Tibial nerve (tissue), 4 donors: ENCODE results near the gene ERAP2. TPM values are rescaled to one million over a fixed set of nuclear protein-coding genes. Genes with fewer than 3 reads are reported as not detected.

Source experiments
- DNase-seq, 2 donors: peaks; one replicate each; pipeline ENCODE4 v3.0.0-alpha.2; 2019; ENCODE audit warnings: low spot score in 2 of 2
- H3K27ac ChIP-seq, 4 donors: fragments of 200-600 bp; sonication (generic) in 3 of 4; one replicate each; pipeline ENCODE4 v1.5.1; 2017 to 2019; ENCODE audit warnings: mild to moderate bottlenecking in 1 of 4
- H3K27me3 ChIP-seq, 2 donors: fragments of 200-600 bp; sonication (generic) in 1 of 2; one replicate each; pipeline versions ENCODE4 v1.5.1 to v1.6.0; 2017 to 2019
- H3K36me3 ChIP-seq, 3 donors: fragments of 200-600 bp; sonication (generic); one replicate each; pipeline ENCODE4 v1.5.1; 2018 to 2019
- H3K4me1 ChIP-seq, 4 donors: fragments of 200-600 bp; sonication (generic) in 3 of 4; one replicate each; pipeline ENCODE4 v1.5.1; 2017 to 2019
- H3K4me3 ChIP-seq, 4 donors: fragments of 200-600 bp; sonication (generic) in 3 of 4; one replicate each; pipeline ENCODE4 v1.5.1; 2017 to 2019; ENCODE audit warnings: mild to moderate bottlenecking in 1 of 4, moderate library complexity in 1 of 4
- H3K9me3 ChIP-seq, 4 donors: fragments of 200-600 bp; sonication (generic) in 3 of 4; one replicate each; pipeline ENCODE4 v1.5.1; 2017 to 2019
- EP300 ChIP-seq, 2 donors: sonication (generic); formaldehyde crosslinking; IDR thresholded peaks; one replicate each; pipeline ENCODE4 v1.6.1; 2017; ENCODE audit warnings: antibody characterized with exemption in 2 of 2, mild to moderate bottlenecking in 1 of 2
- POLR2A ChIP-seq, 2 donors: fragments of 450-650 bp; IDR thresholded peaks; one replicate each; pipeline ENCODE4 v1.6.1; 2017; ENCODE audit warnings: antibody characterized with exemption in 2 of 2, mild to moderate bottlenecking in 2 of 2, moderate library complexity in 2 of 2
- WGBS, 2 donors: methylation state at CpG; one replicate each; pipeline ENCODE4 v1.1.5; 2018; 5-methylcytosine and 5-hydroxymethylcytosine counted together
- total RNA-seq, 4 donors: library from RNA; depleted of rRNA; stranded (reverse); fragments of >200 nt; gene quantifications; one replicate each; pipeline ENCODE4 v1.1.0, GENCODE V29; 2016
- TF ChIP-seq, protein P1 (sequence below), 5 experiments: fragments of 200-600 bp in 3 of 5; fragments of 450-650 bp in 2 of 5; sonication (generic) in 3 of 5; IDR thresholded peaks; one replicate each; pipeline ENCODE4 v1.5.1; 2016 to 2019; ENCODE audit warnings: antibody characterized with exemption in 5 of 5, mild to moderate bottlenecking in 3 of 5, moderate library complexity in 2 of 5

Gene ERAP2, protein sequence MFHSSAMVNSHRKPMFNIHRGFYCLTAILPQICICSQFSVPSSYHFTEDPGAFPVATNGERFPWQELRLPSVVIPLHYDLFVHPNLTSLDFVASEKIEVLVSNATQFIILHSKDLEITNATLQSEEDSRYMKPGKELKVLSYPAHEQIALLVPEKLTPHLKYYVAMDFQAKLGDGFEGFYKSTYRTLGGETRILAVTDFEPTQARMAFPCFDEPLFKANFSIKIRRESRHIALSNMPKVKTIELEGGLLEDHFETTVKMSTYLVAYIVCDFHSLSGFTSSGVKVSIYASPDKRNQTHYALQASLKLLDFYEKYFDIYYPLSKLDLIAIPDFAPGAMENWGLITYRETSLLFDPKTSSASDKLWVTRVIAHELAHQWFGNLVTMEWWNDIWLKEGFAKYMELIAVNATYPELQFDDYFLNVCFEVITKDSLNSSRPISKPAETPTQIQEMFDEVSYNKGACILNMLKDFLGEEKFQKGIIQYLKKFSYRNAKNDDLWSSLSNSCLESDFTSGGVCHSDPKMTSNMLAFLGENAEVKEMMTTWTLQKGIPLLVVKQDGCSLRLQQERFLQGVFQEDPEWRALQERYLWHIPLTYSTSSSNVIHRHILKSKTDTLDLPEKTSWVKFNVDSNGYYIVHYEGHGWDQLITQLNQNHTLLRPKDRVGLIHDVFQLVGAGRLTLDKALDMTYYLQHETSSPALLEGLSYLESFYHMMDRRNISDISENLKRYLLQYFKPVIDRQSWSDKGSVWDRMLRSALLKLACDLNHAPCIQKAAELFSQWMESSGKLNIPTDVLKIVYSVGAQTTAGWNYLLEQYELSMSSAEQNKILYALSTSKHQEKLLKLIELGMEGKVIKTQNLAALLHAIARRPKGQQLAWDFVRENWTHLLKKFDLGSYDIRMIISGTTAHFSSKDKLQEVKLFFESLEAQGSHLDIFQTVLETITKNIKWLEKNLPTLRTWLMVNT
- total RNA-seq = 10 to 100 TPM in 3 of 4 donors, 1 to 10 TPM in 1; 9.9 to 18.6 (median 12.2) TPM

DNA sequence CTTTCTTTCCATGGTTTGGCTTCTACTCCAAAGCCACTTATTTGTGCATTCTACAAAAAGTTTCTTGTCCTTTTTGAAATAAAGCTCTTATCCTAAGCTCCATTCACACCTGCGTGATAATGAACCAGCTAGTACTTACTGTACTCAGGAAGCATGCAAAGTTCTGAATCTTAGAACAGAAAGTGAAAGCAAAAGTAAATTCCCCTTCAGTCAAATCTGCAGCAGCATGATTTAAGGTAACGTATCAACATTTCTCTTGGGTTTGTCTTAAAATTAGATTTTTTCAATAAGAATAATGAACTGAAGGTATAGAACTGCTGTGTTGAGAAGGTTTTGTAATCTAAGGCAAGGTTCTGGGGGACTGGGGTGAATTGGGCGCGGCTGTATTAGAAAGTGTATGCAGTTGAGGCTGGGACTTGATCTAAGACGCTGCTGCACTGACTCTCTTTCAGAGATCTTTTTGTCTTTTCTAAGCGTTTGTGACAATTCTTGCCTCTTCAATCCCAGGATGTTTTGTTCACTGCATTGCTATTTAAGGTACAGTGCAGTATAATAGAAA is at the start of gene ERAP2:
ERAP2 (plus strand) TSS at position 209 of the 559 bp plus-strand sequence. CDS start 3,186 bp downstream, outside the sequence.
- peak within 1 kb of the TSS; percentile 50 to 71 (median 65) for H3K4me3 ChIP-seq
- H3K4me1 ChIP-seq = peaks cover 0 to 17% (median 8%) of the 10 kb centered on the region in 4 donors
- WGBS, 2 donors = 2 to 4% methylated on average over 6 of the region's 6 CpGs
- H3K27me3 ChIP-seq = no peaks in the 10 kb centered on the region
- H3K9me3 ChIP-seq = no peaks in the 10 kb centered on the region
- peak within 1 kb of the TSS; percentile 77 to 88 (median 85) for H3K27ac ChIP-seq
- peaks cover 0 to 17% (median 0%) of the 10 kb centered on the region in 3 donors for H3K36me3 ChIP-seq
- TF ChIP-seq EP300 (IDR thresholded peaks at IDR 0.05) = peak in 1 of 2 donors; percentile 68
- TF ChIP-seq, protein P1, sequence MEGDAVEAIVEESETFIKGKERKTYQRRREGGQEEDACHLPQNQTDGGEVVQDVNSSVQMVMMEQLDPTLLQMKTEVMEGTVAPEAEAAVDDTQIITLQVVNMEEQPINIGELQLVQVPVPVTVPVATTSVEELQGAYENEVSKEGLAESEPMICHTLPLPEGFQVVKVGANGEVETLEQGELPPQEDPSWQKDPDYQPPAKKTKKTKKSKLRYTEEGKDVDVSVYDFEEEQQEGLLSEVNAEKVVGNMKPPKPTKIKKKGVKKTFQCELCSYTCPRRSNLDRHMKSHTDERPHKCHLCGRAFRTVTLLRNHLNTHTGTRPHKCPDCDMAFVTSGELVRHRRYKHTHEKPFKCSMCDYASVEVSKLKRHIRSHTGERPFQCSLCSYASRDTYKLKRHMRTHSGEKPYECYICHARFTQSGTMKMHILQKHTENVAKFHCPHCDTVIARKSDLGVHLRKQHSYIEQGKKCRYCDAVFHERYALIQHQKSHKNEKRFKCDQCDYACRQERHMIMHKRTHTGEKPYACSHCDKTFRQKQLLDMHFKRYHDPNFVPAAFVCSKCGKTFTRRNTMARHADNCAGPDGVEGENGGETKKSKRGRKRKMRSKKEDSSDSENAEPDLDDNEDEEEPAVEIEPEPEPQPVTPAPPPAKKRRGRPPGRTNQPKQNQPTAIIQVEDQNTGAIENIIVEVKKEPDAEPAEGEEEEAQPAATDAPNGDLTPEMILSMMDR (IDR thresholded peaks at IDR 0.05) = no peak
- DNase-seq = no peak

DNA sequence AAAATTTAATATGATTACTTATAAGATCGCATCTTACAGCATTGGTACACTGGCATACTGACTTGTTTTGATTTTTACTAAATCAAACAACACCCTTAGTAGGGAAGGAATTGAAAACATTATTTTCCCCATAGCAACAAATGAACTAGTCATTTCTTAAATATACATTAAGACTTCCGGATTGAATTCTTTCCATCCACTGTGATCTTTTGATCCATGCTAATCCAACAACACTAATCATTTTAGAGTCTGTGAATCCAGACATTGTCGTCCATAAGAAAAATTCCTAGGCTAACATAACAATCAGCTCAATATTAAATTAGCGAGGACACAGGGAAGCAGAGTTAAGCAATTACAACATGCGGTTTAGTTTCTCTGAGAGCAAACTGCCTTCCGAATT is 47.0 kb upstream of the ERAP2 start:
- DNase-seq = no peak
- H3K27me3 ChIP-seq = no peaks in the 10 kb centered on the region
- no peak overlapping the region for H3K4me3 ChIP-seq
- no peaks in the 10 kb centered on the region for H3K36me3 ChIP-seq
- TF ChIP-seq, protein P1 (IDR thresholded peaks at IDR 0.05) = no peak
- TF ChIP-seq EP300 (IDR thresholded peaks at IDR 0.05) (no peak), POLR2A (IDR thresholded peaks at IDR 0.05) (no peak)
- H3K9me3 ChIP-seq = no peaks in the 10 kb centered on the region
- no peaks in the 10 kb centered on the region for H3K4me1 ChIP-seq
- H3K27ac ChIP-seq = no peak overlapping the region
- 47 to 51% methylated on average over 6 of the region's 6 CpGs for WGBS, 2 donors

DNA sequence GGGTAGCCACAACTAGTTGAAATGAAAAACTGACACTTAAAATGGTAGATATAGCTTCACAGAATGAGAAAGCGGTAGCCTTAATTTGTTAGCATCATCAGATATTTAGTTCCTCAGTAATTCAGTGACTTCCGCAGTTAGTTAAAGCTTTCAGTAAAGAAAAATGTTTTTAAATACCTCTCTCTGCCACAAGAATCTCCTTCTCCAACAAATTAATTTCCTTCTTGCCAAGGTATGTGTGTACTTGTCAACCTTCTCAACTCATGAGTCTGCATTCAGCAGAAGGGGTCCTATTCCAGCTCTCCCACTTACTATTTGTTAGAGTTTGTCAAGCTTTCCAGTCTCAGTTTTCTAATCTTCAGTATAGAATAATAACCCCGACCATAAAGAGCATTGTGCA is 42.3 kb upstream of the ERAP2 start:
- no peak for DNase-seq
- WGBS, 2 donors = 78 to 79% methylated on average over 3 of the region's 3 CpGs
- Histone ChIP-seq H3K36me3 (no peaks in the 10 kb centered on the region), H3K27me3 (no peaks in the 10 kb centered on the region), H3K4me1 (no peaks in the 10 kb centered on the region), H3K27ac (no peak overlapping the region), H3K9me3 (no peaks in the 10 kb centered on the region), H3K4me3 (no peak overlapping the region)
- TF ChIP-seq POLR2A (IDR thresholded peaks at IDR 0.05) = no peak
- no peak for TF ChIP-seq EP300 (IDR thresholded peaks at IDR 0.05)
- TF ChIP-seq, protein P1 (IDR thresholded peaks at IDR 0.05) = no peak

DNA sequence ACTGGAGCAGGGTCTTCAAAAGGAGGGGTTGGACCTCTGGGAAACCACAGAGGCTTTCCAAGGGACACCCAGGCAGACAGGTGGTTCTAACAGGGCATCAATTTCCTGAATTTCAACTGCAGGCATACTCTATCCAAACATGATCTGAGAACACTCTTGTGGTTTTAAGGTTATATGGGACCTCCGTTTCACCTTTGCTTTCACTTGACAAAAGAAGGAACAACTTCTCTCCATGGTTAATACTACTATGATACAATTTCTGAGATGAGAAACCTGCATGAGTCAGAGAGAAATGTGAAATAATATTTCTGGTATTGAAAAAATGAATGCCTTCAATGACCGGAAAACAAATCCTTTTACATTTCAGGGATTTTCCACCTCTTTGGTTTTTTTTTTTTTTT is 40.5 kb upstream of the ERAP2 start:
- no peak overlapping the region for H3K27ac ChIP-seq
- H3K36me3 ChIP-seq = no peaks in the 10 kb centered on the region
- H3K4me1 ChIP-seq = no peaks in the 10 kb centered on the region
- TF ChIP-seq POLR2A (IDR thresholded peaks at IDR 0.05) = no peak
- TF ChIP-seq EP300 (IDR thresholded peaks at IDR 0.05) = no peak
- TF ChIP-seq, protein P1 (IDR thresholded peaks at IDR 0.05) = no peak
- no peak overlapping the region for H3K4me3 ChIP-seq
- WGBS, 2 donors = 89 to 92% methylated on average over 2 of the region's 2 CpGs
- H3K9me3 ChIP-seq = no peaks in the 10 kb centered on the region
- DNase-seq = no peak
- no peaks in the 10 kb centered on the region for H3K27me3 ChIP-seq
